AG09309 (cell line): ENCODE data around the gene ZBTB7B.

Experiments
- DNase-seq: peaks from one replicate; pipeline ENCODE4 v3.0.0-alpha.2; 2010; ENCODE audit warnings: low read depth
- H3K4me3 ChIP-seq: 2 replicates; pipeline ENCODE4 v1.5.1; 2011; ENCODE audit warnings: mild to moderate bottlenecking, low read depth, low read length, moderate library complexity; ENCODE audit not compliant: control insufficient read depth
- CTCF ChIP-seq: IDR thresholded peaks from 2 replicates; pipeline ENCODE4 v1.5.1; 2011; ENCODE audit warnings: mild to moderate bottlenecking, low read depth, low read length, inconsistent platforms; ENCODE audit not compliant: insufficient read depth, control insufficient read depth; ENCODE audit errors: missing control alignments

The ZBTB7B gene

DNA sequence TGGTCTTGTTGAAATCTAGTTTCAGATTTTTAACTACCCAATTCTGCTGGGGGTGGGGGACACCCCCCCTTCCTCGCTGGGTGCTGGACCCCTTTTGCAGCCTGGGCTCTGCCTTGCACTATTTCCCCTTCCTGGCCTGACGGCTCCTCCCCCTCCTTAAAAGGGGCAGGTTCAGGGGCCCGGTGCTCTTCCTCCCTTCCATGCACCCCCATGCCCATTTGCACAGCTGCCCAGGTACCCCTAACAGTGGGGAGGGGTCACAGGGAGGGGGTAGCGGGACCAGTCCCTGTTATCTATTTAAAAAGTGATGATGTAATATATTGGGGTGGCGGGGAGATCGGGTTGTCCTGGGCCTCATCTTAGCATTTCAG lies 15.3 kb downstream of the ZBTB7B start:
- no peak for DNase-seq
- H3K4me3 ChIP-seq = no peak overlapping the region
- no peak for TF ChIP-seq CTCF

DNA sequence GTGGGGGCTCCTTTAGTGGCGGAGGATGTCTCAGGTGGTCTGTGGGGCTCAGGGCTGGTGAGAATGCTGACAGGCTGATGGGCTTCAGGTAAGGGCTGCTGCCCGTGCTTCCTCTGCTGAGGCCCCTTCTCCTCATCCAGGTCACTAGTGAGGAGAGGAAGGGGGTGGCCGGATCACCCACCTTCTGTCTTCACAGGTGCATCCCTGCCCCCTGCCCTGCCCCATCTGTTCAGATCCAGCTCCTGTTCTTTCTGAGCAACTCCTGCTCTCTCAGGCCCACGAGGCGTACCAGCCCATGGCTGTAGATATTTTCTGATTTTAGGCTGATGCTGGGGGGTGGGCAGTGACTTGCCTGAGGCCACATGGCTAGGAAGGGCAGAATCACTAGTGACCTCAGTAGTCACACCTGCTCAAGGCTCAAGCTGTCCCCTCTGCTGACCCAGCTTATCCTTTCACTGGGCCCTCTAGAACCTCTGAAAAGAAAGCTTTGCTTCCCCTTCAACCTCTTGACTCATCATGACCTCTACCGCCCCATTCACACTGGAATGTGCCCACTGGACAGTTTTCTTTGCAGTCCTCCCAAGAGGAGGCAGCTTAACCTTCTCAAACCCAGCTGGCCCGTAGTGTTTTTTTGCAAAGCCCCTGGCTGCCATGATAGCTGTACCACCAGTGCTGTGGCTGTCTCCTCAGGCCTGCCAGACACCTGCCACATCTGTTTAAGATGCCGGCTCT lies 16.2 kb downstream of the ZBTB7B start:
- no peak for DNase-seq
- TF ChIP-seq CTCF = no peak
- no peak overlapping the region for H3K4me3 ChIP-seq

- TF ChIP-seq CTCF = no peak
- DNase-seq = no peak
- H3K4me3 ChIP-seq = no peak overlapping the region
Measured at GRCh38 chr1:155019377-155020245, 17.0 kb downstream of the ZBTB7B start.

- no peak for DNase-seq
- TF ChIP-seq CTCF = no peak
- H3K4me3 ChIP-seq = no peak overlapping the region
Measured at GRCh38 chr1:155022136-155022926, 19.7 kb downstream of the ZBTB7B start.

DNA sequence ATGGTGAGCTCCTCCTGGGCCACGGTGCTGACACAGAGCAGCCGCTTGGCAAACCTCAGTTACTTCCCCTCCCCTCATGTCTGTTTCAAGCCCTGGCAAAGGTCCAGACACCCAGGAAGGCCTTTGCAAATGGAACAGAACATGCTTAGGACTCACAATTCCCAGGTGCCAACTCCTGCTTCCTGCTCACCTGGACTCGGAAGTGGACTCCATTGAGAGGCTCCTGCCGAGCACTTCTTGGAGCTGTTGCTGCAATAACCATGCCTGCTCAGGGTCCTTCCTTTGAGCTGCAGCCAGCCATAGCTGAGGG lies 20.3 kb downstream of the ZBTB7B start:
- H3K4me3 ChIP-seq = no peak overlapping the region
- DNase-seq = no peak
- no peak for TF ChIP-seq CTCF

GRCh38 chr1:155023627-155024026 lies 21.0 kb downstream of the ZBTB7B start:
- no peak for TF ChIP-seq CTCF
- no peak overlapping the region for H3K4me3 ChIP-seq
- no peak for DNase-seq
